H1 (cell line): ENCODE data around the gene CPNE4.

ENCODE experiments used
- SAP30 ChIP-seq: fragments of 300-600 bp; sonication (generic); IDR thresholded peaks from 2 replicates; pipeline ENCODE4 v1.7.1; 2012; ENCODE audit warnings: low read length, moderate library complexity, mild to moderate bottlenecking, inconsistent platforms; ENCODE audit not compliant: insufficient read depth, insufficient replicate concordance
- TAF1 ChIP-seq: IDR thresholded peaks from 2 replicates; pipeline ENCODE4 v1.6.1; 2011; ENCODE audit warnings: mild to moderate bottlenecking, low read depth, low read length
- TCF12 ChIP-seq: IDR thresholded peaks from 2 replicates; pipeline ENCODE4 v1.6.1; 2011; ENCODE audit warnings: low read depth, mild to moderate bottlenecking, low read length

GRCh38 chr3:131532645-131533044 is 502.2 kb downstream of the CPNE4 start:
- TF ChIP-seq TAF1, result no peak
- no peak for TF ChIP-seq TCF12
- no peak for TF ChIP-seq SAP30
